Thyroid gland (tissue), 4 donors: Measurements from ENCODE around the gene GPR148. TPM values are rescaled to one million over a fixed set of nuclear protein-coding genes. Genes with fewer than 3 reads are reported as not detected.

Source experiments
- DNase-seq, 2 donors: peaks; one replicate each; pipeline ENCODE4 v3.0.0-alpha.2; 2019
- H3K27ac ChIP-seq, 3 donors: fragments of 200-600 bp; sonication (generic); 1 replicate in 2 of 3; 2 replicates in 1 of 3; pipeline ENCODE4 v1.5.1; 2016 to 2019; ENCODE audit warnings: mild to moderate bottlenecking in 1 of 3, moderate library complexity in 1 of 3
- H3K27me3 ChIP-seq: fragments of 200-600 bp; sonication (generic); one replicate; pipeline ENCODE4 v1.5.1; 2019
- H3K36me3 ChIP-seq, 2 donors: fragments of 200-600 bp; sonication (generic); one replicate each; pipeline ENCODE4 v1.5.1; 2016 to 2019
- H3K4me1 ChIP-seq, 2 donors: fragments of 200-600 bp; sonication (generic); one replicate each; pipeline ENCODE4 v1.5.1; 2017 to 2019
- H3K4me3 ChIP-seq, 3 donors: fragments of 200-600 bp; sonication (generic); replicated peaks in 1 of 3; 1 replicate in 2 of 3; 2 replicates in 1 of 3; pipeline ENCODE4 v1.5.1; 2016; ENCODE audit warnings: mild to moderate bottlenecking in 1 of 3
- H3K9me3 ChIP-seq: fragments of 200-600 bp; sonication (generic); one replicate; pipeline ENCODE4 v1.5.1; 2017
- POLR2A ChIP-seq, 2 donors: fragments of 450-650 bp; IDR thresholded peaks; one replicate each; pipeline ENCODE4 v1.6.1; 2017; ENCODE audit warnings: antibody characterized with exemption in 2 of 2, mild to moderate bottlenecking in 2 of 2, moderate library complexity in 1 of 2
- WGBS, 2 donors: methylation state at CpG; one replicate each; pipeline ENCODE4 v1.1.5; 2017; 5-methylcytosine and 5-hydroxymethylcytosine counted together
- intact Hi-C: fragments of 100-400 bp; cut with DNase I; formaldehyde crosslinking; loops from one replicate; pipeline ENCODE4 v1.15.1; 2023
- total RNA-seq, 4 donors: library from RNA; depleted of rRNA; stranded (reverse); fragments of >200 nt; gene quantifications; one replicate each; pipeline ENCODE4 v1.2.3, GENCODE V29; 2016
- TF ChIP-seq, protein P1 (sequence below), 6 experiments: fragments of 200-600 bp in 3 of 6; fragments of 450-650 bp in 3 of 6; sonication (generic) in 3 of 6; IDR thresholded peaks; one replicate each; pipeline ENCODE4 v1.5.1; 2016 to 2019; ENCODE audit warnings: antibody characterized with exemption in 6 of 6, mild to moderate bottlenecking in 2 of 6, inconsistent platforms in 1 of 6, moderate library complexity in 1 of 6

The GPR148 gene
- total RNA-seq, 4 donors from 2014 or later = not detected

DNA sequence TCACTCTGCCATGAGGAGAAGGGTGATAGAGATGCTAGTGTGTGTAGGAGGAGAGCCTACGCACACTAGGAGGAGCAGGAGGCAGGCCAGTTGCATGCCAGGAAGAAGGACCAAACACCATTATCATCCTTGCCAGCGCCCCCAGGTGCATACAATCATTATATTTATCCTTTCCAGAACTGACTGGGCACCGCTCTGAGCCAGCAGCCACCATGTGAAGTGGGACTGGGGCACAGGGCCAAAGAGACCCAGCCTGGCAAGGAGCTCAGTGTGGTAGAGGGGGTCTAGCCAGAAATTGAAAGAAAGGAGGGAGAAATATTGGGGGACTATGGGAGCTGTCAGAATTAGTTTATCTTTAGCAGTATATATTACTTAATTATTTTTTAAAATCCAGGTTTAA lies 8.3 kb upstream of the GPR148 start:
- DNase-seq = no peak
- WGBS, 2 donors = 82 to 86% methylated on average over 3 of the region's 3 CpGs
- TF ChIP-seq POLR2A (IDR thresholded peaks at IDR 0.05) = no peak
- TF ChIP-seq, protein P1, sequence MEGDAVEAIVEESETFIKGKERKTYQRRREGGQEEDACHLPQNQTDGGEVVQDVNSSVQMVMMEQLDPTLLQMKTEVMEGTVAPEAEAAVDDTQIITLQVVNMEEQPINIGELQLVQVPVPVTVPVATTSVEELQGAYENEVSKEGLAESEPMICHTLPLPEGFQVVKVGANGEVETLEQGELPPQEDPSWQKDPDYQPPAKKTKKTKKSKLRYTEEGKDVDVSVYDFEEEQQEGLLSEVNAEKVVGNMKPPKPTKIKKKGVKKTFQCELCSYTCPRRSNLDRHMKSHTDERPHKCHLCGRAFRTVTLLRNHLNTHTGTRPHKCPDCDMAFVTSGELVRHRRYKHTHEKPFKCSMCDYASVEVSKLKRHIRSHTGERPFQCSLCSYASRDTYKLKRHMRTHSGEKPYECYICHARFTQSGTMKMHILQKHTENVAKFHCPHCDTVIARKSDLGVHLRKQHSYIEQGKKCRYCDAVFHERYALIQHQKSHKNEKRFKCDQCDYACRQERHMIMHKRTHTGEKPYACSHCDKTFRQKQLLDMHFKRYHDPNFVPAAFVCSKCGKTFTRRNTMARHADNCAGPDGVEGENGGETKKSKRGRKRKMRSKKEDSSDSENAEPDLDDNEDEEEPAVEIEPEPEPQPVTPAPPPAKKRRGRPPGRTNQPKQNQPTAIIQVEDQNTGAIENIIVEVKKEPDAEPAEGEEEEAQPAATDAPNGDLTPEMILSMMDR (IDR thresholded peaks at IDR 0.05) = no peak

DNA sequence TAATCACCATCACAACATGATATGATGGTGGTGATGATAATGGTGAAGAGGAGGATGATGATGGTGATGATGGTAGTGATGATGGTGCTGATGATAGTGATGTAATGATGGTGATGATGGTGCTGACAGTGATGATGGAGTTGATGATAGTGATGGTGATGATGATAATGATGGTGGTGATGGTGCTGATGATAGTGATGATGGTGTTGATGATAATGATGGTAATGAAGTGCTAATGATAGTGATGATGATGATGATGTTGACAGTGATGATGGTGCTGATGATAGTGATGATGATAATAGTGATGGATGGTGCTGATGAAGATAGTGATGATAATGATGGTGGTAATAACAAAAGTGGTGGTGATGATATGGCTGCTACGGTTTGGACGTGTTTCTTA lies 4.4 kb upstream of the GPR148 start:
- DNase-seq = no peak
- Histone ChIP-seq H3K9me3 (no peaks in the 10 kb centered on the region), H3K27ac (no peak overlapping the region), H3K36me3 (no peaks in the 10 kb centered on the region), H3K4me1 (peaks cover 9 to 17% of the 10 kb centered on the region in 2 donors), H3K4me3 (no peak overlapping the region), H3K27me3 (no peaks in the 10 kb centered on the region)
- intact Hi-C loops = no loop called here
- WGBS, 2 donors = 89 to 90% methylated on average over 2 of the region's 2 CpGs
- TF ChIP-seq, protein P1 (IDR thresholded peaks at IDR 0.05) = no peak
- TF ChIP-seq POLR2A (IDR thresholded peaks at IDR 0.05) = no peak

More for the DNA sequence above, 8.3 kb upstream of the GPR148 start:
- intact Hi-C loops = no loop called here
- H3K9me3 ChIP-seq = no peaks in the 10 kb centered on the region
- H3K27me3 ChIP-seq = no peaks in the 10 kb centered on the region
- H3K27ac ChIP-seq = no peak overlapping the region
- no peaks in the 10 kb centered on the region for H3K4me1 ChIP-seq
- H3K36me3 ChIP-seq = no peaks in the 10 kb centered on the region
- no peak overlapping the region for H3K4me3 ChIP-seq

DNA sequence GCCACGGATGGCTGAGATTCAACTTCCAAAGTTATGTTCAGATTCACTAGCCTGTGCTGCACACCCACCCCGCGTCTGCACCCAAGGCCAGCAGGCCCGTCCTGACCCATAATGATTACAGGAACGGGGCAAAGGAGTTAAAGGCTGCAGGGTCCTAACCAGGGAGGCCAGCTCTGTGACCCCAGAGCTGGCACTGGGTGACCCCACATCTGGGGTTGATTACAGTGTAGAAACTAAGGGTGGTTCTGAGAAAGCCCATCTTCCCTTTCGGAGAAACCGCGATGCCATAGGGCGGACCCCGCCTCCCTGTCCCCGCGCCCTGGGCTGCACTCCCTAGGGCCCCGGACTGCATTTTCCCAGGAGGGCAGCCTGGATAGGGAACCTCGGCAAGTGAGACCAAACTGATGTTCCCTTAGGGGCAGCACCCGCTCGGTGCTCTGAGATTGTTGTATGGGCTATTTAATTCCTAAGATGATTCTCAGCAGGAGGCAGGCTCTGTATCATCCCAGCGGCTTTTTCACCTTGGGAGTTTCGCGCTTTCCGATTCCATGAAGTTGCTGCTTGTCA lies 2.2 kb upstream of the GPR148 start:
- WGBS, 2 donors = 20 to 30% methylated on average over 9 to 17 of the region's 20 CpGs
- DNase-seq = no peak
- Histone ChIP-seq H3K36me3 (no peaks in the 10 kb centered on the region), H3K9me3 (no peaks in the 10 kb centered on the region), H3K4me3 (peak overlapping the region in 2 of 3 donors; percentile 35 to 47), H3K4me1 (peaks cover 9 to 17% of the 10 kb centered on the region in 2 donors), H3K27me3 (no peaks in the 10 kb centered on the region), H3K27ac (peak overlapping the region in 1 of 3 donors; percentile 3)
- no peak for TF ChIP-seq POLR2A (IDR thresholded peaks at IDR 0.05)
- TF ChIP-seq, protein P1 (IDR thresholded peaks at IDR 0.05) = no peak
- intact Hi-C loops = no loop called here

DNA sequence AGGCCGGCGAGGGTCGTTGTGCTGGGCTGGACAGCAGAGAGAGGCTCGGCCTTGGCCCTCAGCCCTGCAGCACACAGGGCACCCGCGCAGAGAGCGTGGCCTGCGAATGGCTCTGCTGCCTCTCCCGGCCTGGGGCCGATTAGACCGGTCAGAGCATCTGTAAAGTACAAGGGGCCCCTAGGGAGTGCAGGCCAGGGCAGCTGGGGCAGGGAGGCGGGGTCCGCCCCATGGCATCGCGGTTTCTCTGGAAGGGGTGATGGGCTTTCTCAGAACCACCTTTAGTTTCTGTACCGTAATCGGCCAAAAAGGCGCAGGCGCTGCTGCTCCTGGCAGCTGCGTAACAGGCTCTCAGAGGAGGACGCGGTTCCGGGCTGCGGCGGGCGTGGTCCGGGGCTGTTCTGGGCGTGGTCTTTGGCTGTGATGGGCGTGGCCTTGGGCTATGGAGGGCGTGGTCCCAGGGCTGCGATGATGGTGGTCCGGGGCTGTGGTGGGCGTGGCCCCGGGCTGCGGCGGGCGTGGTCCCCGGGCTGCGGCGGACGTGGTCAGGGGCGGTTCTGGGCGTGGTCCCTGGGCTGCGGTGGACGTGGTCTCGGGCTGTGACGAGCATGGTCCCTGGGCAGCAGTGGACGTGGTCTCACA lies 1.5 kb upstream of the GPR148 start:
- Histone ChIP-seq H3K36me3 (no peaks in the 10 kb centered on the region), H3K4me1 (peaks cover 9 to 17% of the 10 kb centered on the region in 2 donors), H3K27me3 (no peaks in the 10 kb centered on the region), H3K4me3 (peak overlapping the region in 2 of 3 donors; percentile 35 to 47), H3K27ac (peak overlapping the region; percentile 0 to 27 (median 3)), H3K9me3 (no peaks in the 10 kb centered on the region)
- intact Hi-C loops = no loop called here
- peak in 1 of 2 donors; percentile 60 for TF ChIP-seq POLR2A (IDR thresholded peaks at IDR 0.05)
- TF ChIP-seq, protein P1 (IDR thresholded peaks at IDR 0.05) = no peak
- 1 to 5% methylated on average over 13 to 21 of the region's 48 CpGs for WGBS, 2 donors
- DNase-seq = peak; percentile 78 to 81

DNA sequence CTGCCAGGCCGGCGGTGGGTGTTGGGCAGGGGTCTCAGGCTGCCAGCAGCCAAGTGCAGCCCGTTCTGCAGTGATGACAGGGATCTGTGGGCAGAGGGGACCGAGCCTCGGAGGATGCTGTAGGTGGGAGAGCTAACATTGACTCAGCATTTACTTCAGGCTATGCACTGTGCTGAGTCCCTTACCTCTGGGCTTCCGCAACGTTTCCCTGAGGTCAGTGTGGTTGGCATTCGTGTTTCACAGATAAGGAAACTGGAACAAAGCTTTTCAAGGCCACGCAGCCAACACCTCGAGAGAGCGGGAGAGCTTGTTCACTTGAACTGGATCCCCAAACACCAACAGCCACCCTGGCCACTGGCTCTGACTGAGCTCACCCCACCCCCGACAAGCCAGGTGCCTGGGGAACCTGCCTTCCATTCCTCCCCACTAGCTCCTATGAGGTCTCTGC lies 839 bp upstream of the GPR148 start:
- no peaks in the 10 kb centered on the region for H3K9me3 ChIP-seq
- peak overlapping the region in 2 of 3 donors; percentile 0 to 27 for H3K27ac ChIP-seq
- intact Hi-C loops = no loop called here
- TF ChIP-seq, protein P1 (IDR thresholded peaks at IDR 0.05) = no peak
- no peak for TF ChIP-seq POLR2A (IDR thresholded peaks at IDR 0.05)
- H3K4me1 ChIP-seq = peaks cover 9 to 17% of the 10 kb centered on the region in 2 donors
- H3K36me3 ChIP-seq = no peaks in the 10 kb centered on the region
- peak; percentile 20 to 26 for DNase-seq
- 40 to 62% methylated on average over 5 to 9 of the region's 12 CpGs for WGBS, 2 donors
- H3K4me3 ChIP-seq = peak overlapping the region in 2 of 3 donors; percentile 35 to 47
- H3K27me3 ChIP-seq = no peaks in the 10 kb centered on the region
